ENCODE measurements around the gene GAREM2. TPM values are rescaled to one million over a fixed set of nuclear protein-coding genes. Genes with fewer than 3 reads are reported as not detected.
"Not testable (repeated sequence)": the region's sequence is repeated elsewhere in the genome, so short reads cannot be mapped to it uniquely, and the experiment has no call there.

GAREM2 gene
- polyA plus RNA-seq, 1 donor (not counting 4 experiments of a cell fraction or from before 2014, with no cell fraction given), result 0.03 TPM

DNA sequence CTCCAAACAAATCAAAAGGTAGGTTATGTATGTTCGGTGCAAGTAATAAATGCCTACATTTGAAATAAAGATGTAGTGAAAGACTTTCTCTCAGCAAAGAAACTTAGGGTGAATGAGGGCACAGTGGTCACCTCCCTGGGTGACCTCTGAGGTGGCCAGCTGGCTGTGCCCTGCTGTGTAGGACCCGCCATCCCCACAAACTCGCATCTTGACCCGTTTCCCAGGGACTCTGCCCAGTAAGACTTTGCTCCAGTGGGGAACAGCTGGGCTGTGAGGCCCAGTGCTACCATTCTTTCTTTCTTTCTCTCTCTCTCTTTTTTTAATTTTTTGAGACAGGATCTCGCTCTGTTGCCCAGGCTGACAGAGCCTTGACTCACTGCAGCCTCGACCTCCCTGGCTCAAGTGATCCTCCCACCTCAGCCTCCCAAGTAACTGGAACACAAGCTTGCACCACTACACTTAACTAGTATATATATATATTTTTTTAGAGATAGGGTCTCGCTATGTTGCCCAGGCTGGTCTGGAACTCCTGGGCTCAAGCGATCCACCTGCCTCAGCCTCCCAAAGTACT lies 8.2 kb upstream of the GAREM2 start:
- Histone ChIP-seq H2AFZ (ENCODE audit: control insufficient read depth, low read length) (no peak overlapping the region), H3K27ac (ENCODE audit: control insufficient read depth, insufficient read depth, low read length) (no peak overlapping the region), H3K4me2 (ENCODE audit: control insufficient read depth, extremely low read depth, insufficient read depth, low read depth, low read length) (no peak overlapping the region), H3K9me3 (ENCODE audit: control insufficient read depth, low read depth, low read length) (no peaks in the 10 kb centered on the region), H3K36me3 (ENCODE audit: control insufficient read depth in 2 of 2, extremely low read depth in 1 of 2, insufficient read depth in 2 of 2, low read length in 2 of 2) (no peaks in the 10 kb centered on the region), H4K20me1 (ENCODE audit: control insufficient read depth, extremely low read depth, insufficient read depth, low read length) (no peaks in the 10 kb centered on the region), H3K79me2 (ENCODE audit: control insufficient read depth, insufficient read depth, low read length) (no peaks in the 10 kb centered on the region), H3K4me3 (ENCODE audit: control insufficient read depth in 2 of 3, extremely low read depth in 1 of 3, insufficient read depth in 2 of 3, low read depth in 1 of 3, low read length in 3 of 3) (no peak overlapping the region), H3K9ac (ENCODE audit: control insufficient read depth, extremely low read depth, insufficient read depth, low read length) (no peak overlapping the region), H3K9me1 (ENCODE audit: control insufficient read depth, extremely low read depth, insufficient read depth, low read length) (no peaks in the 10 kb centered on the region), H3K4me1 (ENCODE audit: control insufficient read depth, extremely low read depth, insufficient read depth, low read length) (no peaks in the 10 kb centered on the region), H3K27me3 (ENCODE audit: control insufficient read depth, extremely low read depth, insufficient read depth, low read length) (no peaks in the 10 kb centered on the region)
- no peak for TF ChIP-seq EZH2 (IDR thresholded peaks at IDR 0.05; ENCODE audit: low read length)
- TF ChIP-seq, protein P1, sequence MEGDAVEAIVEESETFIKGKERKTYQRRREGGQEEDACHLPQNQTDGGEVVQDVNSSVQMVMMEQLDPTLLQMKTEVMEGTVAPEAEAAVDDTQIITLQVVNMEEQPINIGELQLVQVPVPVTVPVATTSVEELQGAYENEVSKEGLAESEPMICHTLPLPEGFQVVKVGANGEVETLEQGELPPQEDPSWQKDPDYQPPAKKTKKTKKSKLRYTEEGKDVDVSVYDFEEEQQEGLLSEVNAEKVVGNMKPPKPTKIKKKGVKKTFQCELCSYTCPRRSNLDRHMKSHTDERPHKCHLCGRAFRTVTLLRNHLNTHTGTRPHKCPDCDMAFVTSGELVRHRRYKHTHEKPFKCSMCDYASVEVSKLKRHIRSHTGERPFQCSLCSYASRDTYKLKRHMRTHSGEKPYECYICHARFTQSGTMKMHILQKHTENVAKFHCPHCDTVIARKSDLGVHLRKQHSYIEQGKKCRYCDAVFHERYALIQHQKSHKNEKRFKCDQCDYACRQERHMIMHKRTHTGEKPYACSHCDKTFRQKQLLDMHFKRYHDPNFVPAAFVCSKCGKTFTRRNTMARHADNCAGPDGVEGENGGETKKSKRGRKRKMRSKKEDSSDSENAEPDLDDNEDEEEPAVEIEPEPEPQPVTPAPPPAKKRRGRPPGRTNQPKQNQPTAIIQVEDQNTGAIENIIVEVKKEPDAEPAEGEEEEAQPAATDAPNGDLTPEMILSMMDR (optimal IDR thresholded peaks at IDR 0.05 in 1 of 3, IDR thresholded peaks at IDR 0.05 in 1 of 3, conservative IDR thresholded peaks at IDR 0.05 in 1 of 3; ENCODE audit: extremely low read depth in 1 of 3, insufficient read depth in 2 of 3, low read length in 3 of 3), result no peak
- FAIRE-seq (no peak), DNase-seq (ENCODE audit: low read depth, low spot score) (no peak)
- dilution Hi-C loops (cut with MboI; ENCODE audit: extremely low pct_ligation_motif_present, low sequenced_read_pairs), result no loop called here

DNA sequence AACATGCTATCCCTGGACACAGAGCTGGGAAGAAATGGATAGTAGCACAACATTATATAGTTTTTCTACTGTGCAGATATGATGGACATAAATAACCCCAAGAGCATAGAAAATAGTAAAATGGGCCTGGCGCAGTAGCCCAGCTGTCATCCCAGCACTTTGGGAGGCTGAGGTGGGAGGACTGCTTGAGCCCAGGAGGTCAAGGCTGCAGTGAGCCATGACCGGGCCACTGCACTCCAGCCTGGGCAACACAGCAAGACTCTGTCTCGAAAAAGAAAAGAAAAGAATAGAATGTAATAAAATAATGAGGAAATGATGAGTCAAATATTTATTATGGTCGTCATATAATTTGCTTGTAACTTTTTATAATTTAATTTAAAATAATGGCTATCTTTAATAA lies 7.5 kb upstream of the GAREM2 start:
- Histone ChIP-seq H3K27ac (ENCODE audit: control insufficient read depth, insufficient read depth, low read length) (no peak overlapping the region), H3K79me2 (ENCODE audit: control insufficient read depth, insufficient read depth, low read length) (no peaks in the 10 kb centered on the region), H3K36me3 (ENCODE audit: control insufficient read depth in 2 of 2, extremely low read depth in 1 of 2, insufficient read depth in 2 of 2, low read length in 2 of 2) (no peaks in the 10 kb centered on the region), H3K4me2 (ENCODE audit: control insufficient read depth, extremely low read depth, insufficient read depth, low read depth, low read length) (no peak overlapping the region), H3K27me3 (ENCODE audit: control insufficient read depth, extremely low read depth, insufficient read depth, low read length) (no peaks in the 10 kb centered on the region), H3K9me1 (ENCODE audit: control insufficient read depth, extremely low read depth, insufficient read depth, low read length) (no peaks in the 10 kb centered on the region), H2AFZ (ENCODE audit: control insufficient read depth, low read length) (no peak overlapping the region), H3K4me3 (ENCODE audit: control insufficient read depth in 2 of 3, extremely low read depth in 1 of 3, insufficient read depth in 2 of 3, low read depth in 1 of 3, low read length in 3 of 3) (no peak overlapping the region), H3K9me3 (ENCODE audit: control insufficient read depth, low read depth, low read length) (no peaks in the 10 kb centered on the region), H3K4me1 (ENCODE audit: control insufficient read depth, extremely low read depth, insufficient read depth, low read length) (no peaks in the 10 kb centered on the region), H3K9ac (ENCODE audit: control insufficient read depth, extremely low read depth, insufficient read depth, low read length) (no peak overlapping the region), H4K20me1 (ENCODE audit: control insufficient read depth, extremely low read depth, insufficient read depth, low read length) (no peaks in the 10 kb centered on the region)
- no peak for FAIRE-seq
- DNase-seq (ENCODE audit: low read depth, low spot score), result no peak
- dilution Hi-C loops (cut with MboI; ENCODE audit: extremely low pct_ligation_motif_present, low sequenced_read_pairs), result no loop called here
- TF ChIP-seq, protein P1 (optimal IDR thresholded peaks at IDR 0.05 in 1 of 3, IDR thresholded peaks at IDR 0.05 in 1 of 3, conservative IDR thresholded peaks at IDR 0.05 in 1 of 3; ENCODE audit: extremely low read depth in 1 of 3, insufficient read depth in 2 of 3, low read length in 3 of 3), result no peak
- no peak for TF ChIP-seq EZH2 (IDR thresholded peaks at IDR 0.05; ENCODE audit: low read length)

DNA sequence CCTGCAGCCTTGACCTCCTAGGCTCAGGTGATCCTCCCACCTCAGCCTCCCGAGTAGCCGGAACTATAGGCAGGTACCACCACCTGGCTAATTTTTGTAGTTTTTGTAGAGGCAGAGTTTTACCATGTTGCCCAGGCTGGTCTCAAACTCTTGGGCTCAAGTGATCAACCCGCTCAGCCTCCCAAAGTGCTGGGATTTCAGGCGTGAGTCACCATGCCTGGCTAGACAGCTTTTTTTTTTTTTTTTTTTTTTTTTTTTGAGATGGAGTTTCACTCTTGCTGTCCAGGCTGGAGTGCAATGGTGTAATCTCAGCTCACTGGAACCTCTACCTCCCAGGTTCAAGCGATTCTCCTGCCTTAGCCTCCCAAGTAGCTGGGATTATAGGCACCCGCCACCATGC lies 6.3 kb upstream of the GAREM2 start:
- FAIRE-seq; H3K27me3 ChIP-seq (ENCODE audit: control insufficient read depth, extremely low read depth, insufficient read depth, low read length); H3K79me2 ChIP-seq (ENCODE audit: control insufficient read depth, insufficient read depth, low read length); H3K9ac ChIP-seq (ENCODE audit: control insufficient read depth, extremely low read depth, insufficient read depth, low read length); H3K4me3 ChIP-seq (ENCODE audit: control insufficient read depth in 2 of 3, extremely low read depth in 1 of 3, insufficient read depth in 2 of 3, low read depth in 1 of 3, low read length in 3 of 3); H4K20me1 ChIP-seq (ENCODE audit: control insufficient read depth, extremely low read depth, insufficient read depth, low read length); dilution Hi-C loops (cut with MboI; ENCODE audit: extremely low pct_ligation_motif_present, low sequenced_read_pairs); H3K27ac ChIP-seq (ENCODE audit: control insufficient read depth, insufficient read depth, low read length); H3K9me3 ChIP-seq (ENCODE audit: control insufficient read depth, low read depth, low read length); DNase-seq (ENCODE audit: low read depth, low spot score); H2AFZ ChIP-seq (ENCODE audit: control insufficient read depth, low read length); H3K36me3 ChIP-seq (ENCODE audit: control insufficient read depth in 2 of 2, extremely low read depth in 1 of 2, insufficient read depth in 2 of 2, low read length in 2 of 2); H3K9me1 ChIP-seq (ENCODE audit: control insufficient read depth, extremely low read depth, insufficient read depth, low read length); H3K4me2 ChIP-seq (ENCODE audit: control insufficient read depth, extremely low read depth, insufficient read depth, low read depth, low read length); H3K4me1 ChIP-seq (ENCODE audit: control insufficient read depth, extremely low read depth, insufficient read depth, low read length): not testable (repeated sequence)
